Germinal center (tissue), 1 donor: ENCODE results near the gene SMARCA1.

Source experiments
- DNase-seq: peaks from one replicate; pipeline ENCODE4 v3.0.0; 2012; ENCODE audit warnings: mixed read lengths, low spot score

The SMARCA1 gene

GRCh38 chrX:129529685-129530281, 6.5 kb upstream of the SMARCA1 start:
- DNase-seq = no peak

GRCh38 chrX:129525896-129526295, 2.6 kb upstream of the SMARCA1 start:
- DNase-seq = no peak

GRCh38 chrX:129525162-129525561, 1.9 kb upstream of the SMARCA1 start:
- DNase-seq = no peak

GRCh38 chrX:129524250-129524850, 1.1 kb upstream of the SMARCA1 start:
- no peak for DNase-seq

DNA sequence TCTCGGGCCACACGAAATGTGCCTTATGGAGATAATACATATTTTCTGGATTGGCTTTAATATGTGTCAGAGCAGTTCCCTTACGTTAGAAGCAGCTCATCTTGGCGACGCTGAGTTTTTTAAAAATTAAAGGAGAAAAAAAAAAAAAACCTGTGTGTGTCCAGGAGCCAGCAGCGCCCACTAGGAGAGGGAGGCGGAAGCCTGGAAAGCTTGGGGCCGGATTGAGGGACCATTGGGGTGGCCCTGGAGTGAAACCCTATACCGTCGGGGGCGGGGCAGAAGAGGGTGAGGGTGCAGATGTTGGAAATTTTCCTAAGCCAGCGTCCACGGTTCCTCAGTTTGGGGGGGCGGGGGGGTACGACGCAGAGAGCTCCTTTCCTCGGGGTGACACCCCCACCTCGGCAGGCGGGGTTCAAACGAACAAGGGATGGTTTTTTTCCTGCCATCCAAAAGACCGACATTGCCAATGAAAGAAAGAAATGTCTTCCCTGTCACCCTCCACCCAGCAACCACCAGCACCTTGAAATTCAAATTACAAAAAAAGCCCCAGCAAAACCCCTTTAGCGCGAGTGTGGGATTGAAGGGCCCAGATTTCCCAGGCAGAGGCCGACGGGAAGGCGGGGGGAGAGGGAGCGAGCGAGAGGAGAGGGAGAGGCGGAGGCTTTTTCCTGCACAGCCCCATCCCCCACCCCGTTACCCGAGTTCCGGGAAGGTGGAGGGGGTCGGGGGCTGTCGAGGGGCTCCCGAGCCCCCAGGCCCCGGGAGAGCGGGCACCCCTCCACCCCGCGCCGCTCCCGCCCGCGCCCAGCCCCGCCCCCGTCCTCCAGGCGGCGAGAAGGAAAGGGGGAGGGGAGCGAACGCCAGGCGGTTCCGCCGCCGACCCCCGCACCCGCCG, 859 bp downstream of the SMARCA1 start:
- peak; percentile 5 for DNase-seq

- DNase-seq = no peak
Measured at GRCh38 chrX:129520151-129520550, 3.1 kb downstream of the SMARCA1 start.

GRCh38 chrX:129516402-129516801, 6.9 kb downstream of the SMARCA1 start:
- DNase-seq = no peak

DNA sequence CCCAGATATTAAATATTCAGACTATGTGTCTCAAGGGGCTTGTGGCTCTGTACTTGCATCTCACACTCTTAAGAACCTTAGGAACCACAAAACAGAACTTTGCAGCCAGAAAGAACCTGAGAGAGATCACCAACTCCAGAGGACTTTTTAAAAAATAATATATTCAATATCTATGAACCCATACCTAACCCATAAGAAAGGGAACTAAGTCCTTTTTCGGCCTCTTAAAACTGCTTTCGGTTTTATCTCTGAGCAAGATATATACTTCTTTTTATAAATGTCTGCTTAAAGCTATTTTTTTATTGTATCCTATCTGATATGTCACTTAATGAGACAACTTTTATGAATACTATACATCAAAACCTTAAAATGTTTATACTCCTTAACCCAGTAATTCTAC, 10.9 kb downstream of the SMARCA1 start:
- DNase-seq = no peak

GRCh38 chrX:129511689-129512088, 11.6 kb downstream of the SMARCA1 start:
- DNase-seq = no peak

- no peak for DNase-seq
Measured at GRCh38 chrX:129510331-129510730, 13.0 kb downstream of the SMARCA1 start.

GRCh38 chrX:129497146-129497843, 26.0 kb downstream of the SMARCA1 start:
- DNase-seq = no peak

DNA sequence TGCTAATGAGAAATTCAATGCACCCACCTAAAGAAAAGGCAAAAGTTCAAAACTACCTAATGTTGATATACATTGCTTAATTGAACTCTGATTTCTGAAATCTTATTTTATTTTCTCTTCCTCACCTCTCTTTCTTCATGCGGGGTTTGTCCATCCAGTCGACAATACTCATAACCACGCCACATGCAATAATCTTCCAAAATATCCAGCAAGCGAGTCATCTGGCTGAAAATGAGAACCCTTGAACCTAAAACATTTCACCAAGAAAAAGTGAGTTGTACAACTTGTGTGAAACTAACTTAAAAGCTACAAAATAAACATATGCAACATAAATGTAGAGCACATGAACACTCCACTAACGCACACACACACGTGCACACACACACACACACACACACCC, 26.7 kb downstream of the SMARCA1 start:
- no peak for DNase-seq

- no peak for DNase-seq
Measured at GRCh38 chrX:129495900-129496299, 27.4 kb downstream of the SMARCA1 start.

DNA sequence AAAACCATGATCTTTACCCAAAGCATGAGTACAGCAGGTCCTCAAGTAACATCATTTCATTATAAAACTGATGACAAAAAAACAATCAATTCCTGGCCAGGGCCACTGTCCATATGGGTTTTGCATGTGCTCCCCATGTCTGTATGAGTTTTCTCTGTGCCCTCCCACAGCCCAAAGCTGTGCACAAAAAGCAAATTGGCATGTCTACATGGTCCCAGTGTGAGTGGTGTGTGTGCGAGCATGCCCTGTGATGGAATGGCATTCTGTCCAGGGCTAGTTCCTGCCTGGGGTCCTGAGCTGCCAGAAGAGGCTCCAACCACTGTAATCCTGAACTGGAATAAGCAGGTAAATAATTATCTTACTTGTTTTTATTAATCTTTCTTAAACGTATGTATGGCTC, 28.4 kb downstream of the SMARCA1 start:
- DNase-seq = no peak

DNA sequence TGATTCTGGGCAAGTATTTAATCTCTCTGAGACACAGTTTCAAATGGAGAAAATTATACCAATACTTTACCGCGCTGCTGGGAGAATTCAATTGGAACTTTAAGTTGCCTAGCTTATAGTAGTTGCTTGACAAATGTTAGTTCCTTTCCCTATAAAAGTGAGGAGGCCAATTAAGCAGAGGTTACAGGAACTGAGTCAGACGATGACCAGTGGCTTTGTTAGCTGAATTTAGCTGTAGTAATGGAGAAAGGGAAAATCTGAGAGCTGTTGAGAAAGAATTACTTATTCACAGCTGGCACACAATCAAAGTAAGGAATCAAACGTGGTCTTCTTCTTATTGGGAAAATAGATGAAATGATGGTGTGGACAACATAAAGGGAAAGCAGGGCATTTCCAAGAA, 29.6 kb downstream of the SMARCA1 start:
- DNase-seq = no peak

- no peak for DNase-seq
Measured at GRCh38 chrX:129490330-129490729, 33.0 kb downstream of the SMARCA1 start.

- no peak for DNase-seq
Measured at GRCh38 chrX:129488359-129488758, 34.9 kb downstream of the SMARCA1 start.

- no peak for DNase-seq
Measured at GRCh38 chrX:129480889-129481288, 42.4 kb downstream of the SMARCA1 start.

GRCh38 chrX:129478516-129478915, 44.8 kb downstream of the SMARCA1 start:
- no peak for DNase-seq

DNA sequence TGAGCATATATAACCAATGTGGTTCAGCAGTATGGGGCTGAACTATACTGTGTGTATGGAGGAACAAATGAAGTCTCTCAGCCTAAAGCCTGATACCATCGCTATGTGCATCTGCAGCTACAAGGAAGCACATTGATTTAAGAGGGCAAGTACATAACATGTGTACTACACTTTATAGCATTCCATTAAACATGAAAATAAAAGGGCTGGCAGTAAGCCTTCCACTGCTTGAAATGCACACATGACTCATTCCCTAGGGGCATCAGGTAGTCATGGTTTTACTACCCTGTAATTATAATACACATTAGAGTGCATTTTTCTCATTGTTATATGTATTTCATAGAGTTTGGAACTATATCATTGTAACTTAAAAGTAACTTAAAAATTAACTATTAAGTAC, 51.2 kb downstream of the SMARCA1 start:
- no peak for DNase-seq

DNA sequence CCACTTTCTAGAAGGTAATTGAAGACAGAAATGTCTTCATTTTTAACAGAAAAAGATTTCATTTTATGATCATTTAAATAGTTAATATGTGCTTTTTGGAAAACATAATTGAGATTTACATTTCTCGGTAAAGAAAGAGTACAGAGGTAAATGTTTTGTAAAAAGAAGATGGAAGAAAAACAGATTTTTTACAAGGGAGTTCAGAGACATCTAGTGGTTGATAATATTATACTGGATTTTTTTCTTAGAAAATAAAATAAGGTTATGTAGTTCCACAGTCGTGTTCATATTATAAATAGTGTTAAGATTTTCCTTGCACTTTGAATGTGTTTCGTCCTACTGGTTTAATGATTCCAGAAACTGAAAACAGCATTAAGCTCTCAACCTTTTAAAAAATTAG, 60.6 kb downstream of the SMARCA1 start:
- DNase-seq = no peak

DNA sequence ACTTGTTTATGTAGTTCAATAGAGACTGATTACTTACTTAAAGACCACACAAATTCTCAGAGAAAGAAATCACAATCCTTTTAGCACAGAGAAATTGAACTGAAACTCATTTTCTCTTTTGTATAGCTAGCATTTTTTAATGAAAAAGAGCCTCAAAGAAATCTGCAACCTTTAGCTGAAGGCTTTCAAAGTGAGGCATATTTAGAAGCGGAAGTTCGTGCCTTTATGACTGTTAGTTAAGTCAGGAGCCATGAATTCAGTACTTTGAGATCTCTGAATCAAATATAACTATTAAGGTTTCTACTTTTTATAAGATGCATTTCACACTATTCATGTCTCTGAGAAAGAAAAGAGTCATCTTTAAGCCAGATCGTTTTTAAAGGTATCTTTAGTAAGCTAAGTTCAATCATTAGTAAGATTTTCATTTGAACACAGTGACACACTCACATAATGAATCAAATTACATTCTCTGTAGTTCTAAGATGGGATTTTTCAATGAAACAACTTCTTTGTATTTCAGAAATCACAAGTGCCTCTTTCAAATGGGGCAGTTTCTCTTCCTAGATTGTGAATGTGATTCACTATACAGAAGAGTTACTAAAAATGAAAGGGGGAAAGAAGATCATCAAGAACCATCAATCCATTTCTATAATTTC, 61.4 kb downstream of the SMARCA1 start:
- no peak for DNase-seq
